HepG2 (cell line): Measurements from ENCODE around the gene ZNF77. TPM values are rescaled to one million over a fixed set of nuclear protein-coding genes. Genes with fewer than 3 reads are reported as not detected.
A peak's percentile ranks its signal among the peaks of the same experiment; 100 is the strongest.

Experiments used
- ETV6 ChIP-seq: sonication (generic); formaldehyde crosslinking; conservative IDR thresholded peaks from 2 replicates; pipeline ENCODE4 v1.4.0; 2020; ENCODE audit warnings: missing genetic modification reagents
- GRHL1 ChIP-seq: sonication (generic); formaldehyde crosslinking; conservative IDR thresholded peaks from 2 replicates; pipeline ENCODE4 v1.8.0; 2022; ENCODE audit warnings: missing genetic modification reagents
- HIC2 ChIP-seq: sonication (generic); formaldehyde crosslinking; IDR thresholded peaks from 2 replicates; pipeline ENCODE4 v1.9.0; 2022; ENCODE audit warnings: low read depth, missing genetic modification reagents
- HIVEP1 ChIP-seq: sonication (generic); formaldehyde crosslinking; IDR thresholded peaks from 2 replicates; pipeline ENCODE4 v1.4.0; 2020; ENCODE audit warnings: mild to moderate bottlenecking, missing genetic modification reagents
- JUND ChIP-seq: sonication (generic); formaldehyde crosslinking; IDR thresholded peaks from 2 replicates; pipeline ENCODE4 v1.8.0; 2022; ENCODE audit warnings: mild to moderate bottlenecking, missing genetic modification reagents
- MAF1 ChIP-seq: sonication (generic); formaldehyde crosslinking; IDR thresholded peaks from 2 replicates; pipeline ENCODE4 v1.5.0; 2020; ENCODE audit warnings: missing genetic modification reagents, borderline replicate concordance
- MIER3 ChIP-seq: IDR thresholded peaks from 2 replicates; pipeline ENCODE4 v1.6.1; 2016; ENCODE audit warnings: missing compliant biosample characterization, borderline replicate concordance
- MZF1 ChIP-seq: sonication (generic); formaldehyde crosslinking; IDR thresholded peaks from 2 replicates; pipeline ENCODE4 v1.8.1; 2023; ENCODE audit warnings: mild to moderate bottlenecking, missing genetic modification reagents, borderline replicate concordance
- NAIF1 ChIP-seq: sonication (generic); formaldehyde crosslinking; IDR thresholded peaks from 2 replicates; pipeline ENCODE4 v1.5.0; 2020; ENCODE audit warnings: mild to moderate bottlenecking, missing genetic modification reagents, borderline replicate concordance
- NR2F6 ChIP-seq, 2 experiments: IDR thresholded peaks; 2 replicates each; pipeline ENCODE4 v1.6.1; 2016; ENCODE audit warnings: antibody characterized with exemption in 1 of 2, mild to moderate bottlenecking in 1 of 2
- RBAK ChIP-seq: sonication (generic); formaldehyde crosslinking; IDR thresholded peaks from 2 replicates; pipeline ENCODE4 v1.5.1; 2020; ENCODE audit warnings: mild to moderate bottlenecking, missing genetic modification reagents
- REL ChIP-seq: sonication (generic); formaldehyde crosslinking; conservative IDR thresholded peaks from 2 replicates; pipeline ENCODE4 v1.8.0; 2022; ENCODE audit warnings: mild to moderate bottlenecking, missing genetic modification reagents, moderate library complexity
- SSRP1 ChIP-seq: IDR thresholded peaks from 2 replicates; pipeline ENCODE4 v1.6.1; 2016; ENCODE audit warnings: control low read depth
- TRIM24 ChIP-seq: sonication (generic); formaldehyde crosslinking; IDR thresholded peaks from 2 replicates; pipeline ENCODE4 v1.8.0; 2022; ENCODE audit warnings: mild to moderate bottlenecking, missing genetic modification reagents
- ZFY ChIP-seq: sonication (generic); formaldehyde crosslinking; IDR thresholded peaks from 2 replicates; pipeline ENCODE4 v1.4.0; 2020; ENCODE audit warnings: missing genetic modification reagents
- ZNF275 ChIP-seq: sonication (generic); formaldehyde crosslinking; IDR thresholded peaks from 2 replicates; pipeline ENCODE4 v1.8.0; 2022; ENCODE audit warnings: missing genetic modification reagents, mild to moderate bottlenecking, inconsistent platforms, borderline replicate concordance
- ZNF317 ChIP-seq: sonication (generic); formaldehyde crosslinking; IDR thresholded peaks from 2 replicates; pipeline ENCODE4 v1.5.0; 2020; ENCODE audit warnings: mild to moderate bottlenecking, missing genetic modification reagents
- ZNF460 ChIP-seq: sonication (generic); formaldehyde crosslinking; IDR thresholded peaks from 2 replicates; pipeline ENCODE4 v1.5.1; 2020; ENCODE audit warnings: missing genetic modification reagents, mild to moderate bottlenecking, borderline replicate concordance
- ZNF501 ChIP-seq: sonication (generic); formaldehyde crosslinking; IDR thresholded peaks from 2 replicates; pipeline ENCODE4 v1.5.1; 2020; ENCODE audit warnings: mild to moderate bottlenecking, moderate library complexity, missing genetic modification reagents
- ZNF562 ChIP-seq: sonication (generic); formaldehyde crosslinking; IDR thresholded peaks from 2 replicates; pipeline ENCODE4 v1.8.0; 2022; ENCODE audit warnings: missing genetic modification reagents, borderline replicate concordance
- ZNF674 ChIP-seq: sonication (generic); formaldehyde crosslinking; IDR thresholded peaks from 2 replicates; pipeline ENCODE4 v1.5.0; 2020; ENCODE audit warnings: low read depth, mild to moderate bottlenecking, missing genetic modification reagents
- ZNF75D ChIP-seq: sonication (generic); formaldehyde crosslinking; IDR thresholded peaks from 2 replicates; pipeline ENCODE4 v1.8.1; 2023; ENCODE audit warnings: missing genetic modification reagents, mild to moderate bottlenecking, borderline replicate concordance
- ZSCAN20 ChIP-seq: sonication (generic); formaldehyde crosslinking; IDR thresholded peaks from 2 replicates; pipeline ENCODE4 v1.4.0; 2020; ENCODE audit warnings: missing genetic modification reagents, mild to moderate bottlenecking, borderline replicate concordance
- ZSCAN22 ChIP-seq: sonication (generic); formaldehyde crosslinking; IDR thresholded peaks from 2 replicates; pipeline ENCODE4 v1.4.0; 2020; ENCODE audit warnings: mild to moderate bottlenecking, missing genetic modification reagents
- polyA plus RNA-seq, 8 experiments: library from polyadenylated mRNA; depleted of rRNA in 3 of 8; stranded (reverse) in 7 of 8; unstranded in 1 of 8; fragments of >200 nt; fragmentation: Illumina TruSeq in 4 of 8; extraction: Trizol in 4 of 8; gene quantifications; 2 replicates each; pipeline versions ENCODE4 v1.2.1 to v1.2.3, GENCODE V29; 2011 to 2016; ENCODE audit warnings: low read depth in 4 of 8, missing spikeins in 1 of 8, mixed read lengths in 1 of 8; ENCODE audit not compliant: insufficient read depth in 1 of 8
- total RNA-seq, 5 experiments: library from RNA; depleted of rRNA; stranded (reverse); fragments of >200 nt; fragmentation: Illumina TruSeq; extraction: Trizol; gene quantifications; 2 replicates each; pipeline ENCODE4 v1.2.3, GENCODE V29; 2016; ENCODE audit warnings: low read depth in 1 of 5
- TF ChIP-seq, protein P1 (sequence below): sonication (generic); formaldehyde crosslinking; IDR thresholded peaks from 2 replicates; pipeline ENCODE4 v1.5.0; 2020; ENCODE audit warnings: missing genetic modification reagents

Gene ZNF77
- total and polyA plus RNA-seq, 2 of the 13 experiments (the other 11 are each of a cell fraction or from before 2014, with no cell fraction given), result 7.1 to 11.5 TPM

DNA sequence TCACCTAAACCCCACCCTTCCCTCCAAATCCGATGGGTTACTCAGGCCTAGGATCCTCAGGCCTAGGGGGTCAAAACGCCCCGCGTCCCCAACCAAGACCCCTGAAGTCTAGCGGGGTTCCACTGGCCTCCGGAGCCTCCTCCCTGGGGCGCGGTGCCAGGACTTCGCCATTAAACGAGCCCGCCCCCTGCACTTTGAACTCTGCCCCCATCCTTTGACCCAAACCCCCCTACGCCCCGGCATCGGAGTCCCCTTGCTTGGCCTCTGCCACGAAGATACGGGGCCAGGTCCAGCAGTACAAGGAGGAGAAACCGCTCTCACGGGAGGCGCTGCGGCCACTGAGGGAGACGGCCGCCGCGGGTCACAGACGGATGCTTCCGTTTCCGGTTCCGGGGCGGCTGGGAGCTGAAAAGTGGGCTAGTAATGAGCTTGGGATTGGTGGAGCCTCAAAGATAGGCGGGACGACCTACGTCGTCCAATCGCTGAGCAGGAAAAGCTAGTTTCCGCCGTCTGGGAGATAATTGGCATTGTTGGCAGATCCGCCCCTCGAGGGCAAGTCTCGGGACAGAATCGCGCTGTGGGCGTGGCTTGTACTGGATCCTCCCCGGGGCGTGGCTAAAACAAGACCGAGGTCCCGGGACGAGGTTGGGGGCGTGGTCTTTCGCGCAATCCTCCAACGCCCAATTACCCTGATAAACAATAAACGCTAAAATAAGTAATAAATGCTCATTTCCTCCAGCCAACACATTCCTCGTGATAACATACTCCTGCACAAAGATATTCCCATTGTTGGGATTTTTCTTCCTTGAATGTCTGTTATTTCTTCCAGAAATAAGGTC is 5.7 kb upstream of the ZNF77 start (continued):
- TF ChIP-seq ZNF460 (CRISPR knock-in tag), result no peak
- no peak for TF ChIP-seq ETV6 (CRISPR knock-in tag)
- no peak for TF ChIP-seq ZNF75D (CRISPR knock-in tag)
- no peak for TF ChIP-seq GRHL1 (CRISPR knock-in tag)
- peak; percentile 94 for TF ChIP-seq ZNF501 (CRISPR knock-in tag)
- TF ChIP-seq ZNF562 (CRISPR knock-in tag), result no peak
- no peak for TF ChIP-seq TRIM24
- TF ChIP-seq MIER3 (CRISPR knock-in tag), result peak; percentile 33; the same call in 1 of the 2 replicates
- TF ChIP-seq, protein P1, sequence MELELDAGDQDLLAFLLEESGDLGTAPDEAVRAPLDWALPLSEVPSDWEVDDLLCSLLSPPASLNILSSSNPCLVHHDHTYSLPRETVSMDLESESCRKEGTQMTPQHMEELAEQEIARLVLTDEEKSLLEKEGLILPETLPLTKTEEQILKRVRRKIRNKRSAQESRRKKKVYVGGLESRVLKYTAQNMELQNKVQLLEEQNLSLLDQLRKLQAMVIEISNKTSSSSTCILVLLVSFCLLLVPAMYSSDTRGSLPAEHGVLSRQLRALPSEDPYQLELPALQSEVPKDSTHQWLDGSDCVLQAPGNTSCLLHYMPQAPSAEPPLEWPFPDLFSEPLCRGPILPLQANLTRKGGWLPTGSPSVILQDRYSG, result 0 out of 2 replicates have a peak, but pooled peaks have one; percentile 53
- no peak; the same call in 1 of the 2 replicates for TF ChIP-seq ZSCAN20 (CRISPR knock-in tag)
- no peak for TF ChIP-seq NAIF1
- TF ChIP-seq NR2F6 (IDR thresholded peaks at IDR 0.05), result peak; percentile 65; the same call in 1 of the 2 replicates
- no peak; the same call in 1 of the 2 replicates for TF ChIP-seq NR2F6 (CRISPR knock-in tag; IDR thresholded peaks at IDR 0.05)
- TF ChIP-seq HIC2 (CRISPR knock-in tag), result no peak
- no peak for TF ChIP-seq RBAK (CRISPR knock-in tag)
- TF ChIP-seq MZF1 (CRISPR knock-in tag), result no peak
- peak; percentile 60 for TF ChIP-seq ZNF317 (CRISPR knock-in tag)
- peak; percentile 87 for TF ChIP-seq HIVEP1 (CRISPR knock-in tag)
- no peak for TF ChIP-seq JUND
- no peak for TF ChIP-seq REL (CRISPR knock-in tag)
- TF ChIP-seq ZFY (CRISPR knock-in tag), result peak; percentile 80
- peak; percentile 75; the same call in 1 of the 2 replicates for TF ChIP-seq ZNF275 (CRISPR knock-in tag)
- TF ChIP-seq ZNF674 (CRISPR knock-in tag), result no peak
- no peak for TF ChIP-seq ZSCAN22 (CRISPR knock-in tag)
- no peak for TF ChIP-seq SSRP1
- TF ChIP-seq MAF1 (CRISPR knock-in tag), result no peak
